Measurements from ENCODE around the gene CNBP. TPM values are rescaled to one million over a fixed set of nuclear protein-coding genes. Genes with fewer than 3 reads are reported as not detected.

Gene CNBP
- 100 to 1,000 TPM; 169 to 329 (median 258) TPM for total RNA-seq

DNA sequence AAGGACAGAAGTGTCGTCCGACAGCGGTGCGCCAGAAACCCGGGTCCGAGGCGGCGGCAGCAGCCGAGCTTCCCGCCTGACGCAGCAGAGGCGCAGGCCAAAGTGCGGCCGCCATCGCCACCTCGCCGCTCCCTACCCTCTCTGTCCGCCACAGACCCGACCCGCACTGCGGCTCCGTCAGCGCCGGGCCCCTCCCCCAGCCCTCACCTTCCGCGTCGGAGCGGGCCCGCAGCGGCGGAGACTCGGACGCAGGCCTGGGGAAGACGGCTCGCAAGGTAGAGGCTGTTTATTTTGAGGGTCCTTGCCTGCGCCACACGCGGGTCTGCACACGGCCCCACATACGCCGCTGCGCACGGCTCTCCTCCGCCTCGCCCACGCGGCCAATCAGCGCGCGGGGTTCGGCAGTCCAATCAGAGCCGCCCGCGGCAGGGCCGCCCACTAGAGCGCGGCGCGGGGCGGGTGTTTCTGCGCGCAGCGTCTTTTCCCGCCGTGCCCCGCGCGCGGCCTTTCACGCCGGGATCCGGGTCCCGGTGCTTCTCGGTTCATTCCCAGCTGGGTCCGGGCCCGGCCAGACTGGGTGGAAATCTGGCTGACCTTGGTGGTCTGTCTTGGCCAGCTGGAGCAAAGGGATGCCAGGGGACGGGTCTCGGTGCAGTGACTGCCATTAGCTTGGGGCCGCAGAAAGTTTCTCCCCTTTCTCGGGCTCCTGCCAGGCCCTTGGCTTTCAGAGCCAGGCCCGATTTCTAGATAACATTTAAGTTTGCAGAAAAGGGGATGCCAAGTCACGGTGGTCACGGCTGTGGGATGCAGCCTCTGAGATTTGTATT is at the start of gene CNBP:
CNBP (minus strand) TSS at position 328 of the 827 bp plus-strand sequence. CDS start 12,139 bp downstream, outside the sequence.
- Histone ChIP-seq H3K4me1 (peaks cover 23 to 63% (median 34%) of the 10 kb centered on the region in 4 donors), H3K27me3 (no peaks in the 10 kb centered on the region), H3K4me3 (peak within 1 kb of the TSS; percentile 55 to 93 (median 88)), H3K27ac (peak within 1 kb of the TSS; percentile 96 to 99 (median 99)), H3K9me3 (no peaks in the 10 kb centered on the region), H3K36me3 (no peaks in the 10 kb centered on the region)
- no peak for TF ChIP-seq EP300 (IDR thresholded peaks at IDR 0.05; ENCODE audit: low read depth)
- peak; percentile 97 to 99 (median 99) for TF ChIP-seq POLR2AphosphoS5 (IDR thresholded peaks at IDR 0.05)
- TF ChIP-seq POLR2A (IDR thresholded peaks at IDR 0.05) = peak; percentile 99
- TF ChIP-seq, protein P1, sequence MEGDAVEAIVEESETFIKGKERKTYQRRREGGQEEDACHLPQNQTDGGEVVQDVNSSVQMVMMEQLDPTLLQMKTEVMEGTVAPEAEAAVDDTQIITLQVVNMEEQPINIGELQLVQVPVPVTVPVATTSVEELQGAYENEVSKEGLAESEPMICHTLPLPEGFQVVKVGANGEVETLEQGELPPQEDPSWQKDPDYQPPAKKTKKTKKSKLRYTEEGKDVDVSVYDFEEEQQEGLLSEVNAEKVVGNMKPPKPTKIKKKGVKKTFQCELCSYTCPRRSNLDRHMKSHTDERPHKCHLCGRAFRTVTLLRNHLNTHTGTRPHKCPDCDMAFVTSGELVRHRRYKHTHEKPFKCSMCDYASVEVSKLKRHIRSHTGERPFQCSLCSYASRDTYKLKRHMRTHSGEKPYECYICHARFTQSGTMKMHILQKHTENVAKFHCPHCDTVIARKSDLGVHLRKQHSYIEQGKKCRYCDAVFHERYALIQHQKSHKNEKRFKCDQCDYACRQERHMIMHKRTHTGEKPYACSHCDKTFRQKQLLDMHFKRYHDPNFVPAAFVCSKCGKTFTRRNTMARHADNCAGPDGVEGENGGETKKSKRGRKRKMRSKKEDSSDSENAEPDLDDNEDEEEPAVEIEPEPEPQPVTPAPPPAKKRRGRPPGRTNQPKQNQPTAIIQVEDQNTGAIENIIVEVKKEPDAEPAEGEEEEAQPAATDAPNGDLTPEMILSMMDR (IDR thresholded peaks at IDR 0.05) = peak in 1 of 5 experiments; percentile 17
- DNase-seq = peak; percentile 95
- WGBS, 2 donors (ENCODE audit: low coverage in 1 of 2) = 0% methylated on average over 41 of the region's 83 CpGs; no CpG with 5 or more reads in 1 of the 2 donors
- in situ Hi-C loops (cut with MboI; ENCODE audit: low pct_ligation_motif_present in 1 of 4, low pct_unique_long_range_greater_than_20kb in 1 of 4, low sequenced_read_pairs in 3 of 4) (no loop called here), intact Hi-C loops (cut with DNase I; ENCODE audit: low total_unique reads) (no loop called here)

DNA sequence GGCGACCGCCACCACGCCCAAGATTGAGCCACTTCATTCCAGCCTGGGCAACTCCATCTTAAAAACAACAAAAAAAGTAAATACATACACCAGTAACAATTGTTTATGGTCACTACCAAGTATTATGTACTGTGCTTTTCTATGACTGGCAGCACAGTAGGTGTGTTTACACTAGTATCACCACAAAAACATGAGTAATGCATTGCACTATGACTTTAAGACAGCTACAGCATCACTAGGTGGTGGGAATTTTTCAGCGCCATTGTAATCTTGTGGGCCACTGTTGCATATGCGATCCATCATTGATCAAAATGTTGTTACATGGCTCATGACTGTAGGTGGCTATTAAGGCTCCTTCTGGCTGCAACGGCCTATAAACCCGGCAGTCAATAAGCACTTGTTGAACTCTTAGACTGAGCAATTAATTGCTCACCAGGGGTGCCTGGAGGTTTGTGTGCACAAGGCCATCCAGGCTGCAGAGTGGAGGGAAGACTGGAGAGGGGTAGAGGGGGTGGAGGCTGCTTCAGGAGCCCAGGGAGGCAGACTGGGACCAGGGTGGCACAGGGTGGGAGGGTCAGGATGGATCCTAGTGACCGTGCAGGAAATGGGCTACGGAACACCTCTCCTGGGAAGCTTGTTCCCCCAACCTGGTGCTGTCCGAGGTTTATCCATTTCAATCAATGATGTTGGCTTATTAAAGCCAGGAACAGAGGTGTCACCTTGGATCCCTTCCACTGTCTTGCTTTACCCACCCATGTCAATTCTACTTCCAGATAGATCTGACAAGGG is 47.8 kb upstream of the CNBP start:
- Histone ChIP-seq H3K4me3 (no peak overlapping the region), H3K9me3 (no peaks in the 10 kb centered on the region), H3K27ac (peak overlapping the region in 1 of 4 donors; percentile 67), H3K27me3 (no peaks in the 10 kb centered on the region), H3K36me3 (no peaks in the 10 kb centered on the region), H3K4me1 (peaks cover 0 to 29% (median 7%) of the 10 kb centered on the region in 4 donors)
- intact Hi-C loops (cut with DNase I; ENCODE audit: low total_unique reads) = no loop called here
- in situ Hi-C loops (cut with MboI; ENCODE audit: low pct_ligation_motif_present in 1 of 4, low pct_unique_long_range_greater_than_20kb in 1 of 4, low sequenced_read_pairs in 3 of 4) = no loop called here
- no peak for DNase-seq
- TF ChIP-seq EP300 (IDR thresholded peaks at IDR 0.05; ENCODE audit: low read depth) = no peak
- TF ChIP-seq, protein P1 (IDR thresholded peaks at IDR 0.05) = no peak
- WGBS, 2 donors (ENCODE audit: low coverage in 1 of 2) = 85 to 89% methylated on average over 4 to 10 of the region's 10 CpGs

DNA sequence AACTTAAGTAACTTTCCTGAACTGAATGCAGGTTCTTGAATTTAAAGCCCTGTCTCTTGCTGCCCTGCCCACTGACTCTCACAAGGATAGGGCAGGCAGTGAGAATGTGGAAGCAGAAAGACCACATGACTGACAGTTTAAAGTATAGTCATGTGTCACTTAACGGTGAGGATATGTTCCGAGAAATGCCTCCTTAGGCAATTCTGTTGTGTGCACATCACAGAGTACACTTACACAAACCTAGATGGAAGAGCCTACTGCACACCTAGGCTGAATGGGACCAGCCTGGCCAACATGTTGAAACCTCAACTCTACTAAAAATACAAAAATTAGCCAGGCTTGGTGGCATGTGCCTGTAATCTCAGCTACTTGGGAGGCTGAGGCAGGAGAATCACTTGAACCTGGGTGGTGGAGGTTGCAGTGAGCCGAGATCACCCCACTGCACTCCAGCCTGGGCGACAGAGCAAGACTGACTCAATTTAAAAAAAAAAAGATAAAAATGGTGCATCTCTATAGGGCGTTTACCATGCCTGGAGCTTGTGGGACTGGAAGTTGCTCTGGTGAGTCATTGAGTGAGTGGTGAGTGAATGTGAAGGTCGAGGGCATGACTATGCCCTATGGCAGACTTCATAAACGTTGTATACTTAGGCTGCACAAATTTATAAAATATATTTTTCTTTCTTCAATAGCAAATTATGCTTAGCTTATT is 46.8 kb upstream of the CNBP start:
- intact Hi-C loops (cut with DNase I; ENCODE audit: low total_unique reads) = no loop called here
- Histone ChIP-seq H3K27me3 (no peaks in the 10 kb centered on the region), H3K36me3 (no peaks in the 10 kb centered on the region), H3K9me3 (no peaks in the 10 kb centered on the region), H3K27ac (peak overlapping the region in 3 of 4 donors; percentile 51 to 67 (median 64)), H3K4me3 (no peak overlapping the region), H3K4me1 (peaks cover 3 to 39% (median 11%) of the 10 kb centered on the region in 4 donors)
- WGBS, 2 donors (ENCODE audit: low coverage in 1 of 2) = 43 to 60% methylated on average over 6 to 7 of the region's 7 CpGs
- in situ Hi-C loops (cut with MboI; ENCODE audit: low pct_ligation_motif_present in 1 of 4, low pct_unique_long_range_greater_than_20kb in 1 of 4, low sequenced_read_pairs in 3 of 4) = no loop called here
- TF ChIP-seq, protein P1 (IDR thresholded peaks at IDR 0.05) = no peak
- TF ChIP-seq POLR2A (IDR thresholded peaks at IDR 0.05) = no peak
- TF ChIP-seq EP300 (IDR thresholded peaks at IDR 0.05; ENCODE audit: low read depth) = no peak
- TF ChIP-seq POLR2AphosphoS5 (IDR thresholded peaks at IDR 0.05) = peak in 1 of 3 donors; percentile 16
- DNase-seq = no peak

All from transverse colon (tissue), 4 donors.